HEK293 (cell line): ENCODE data around the gene TENT4B.

Experiments
- CTCF ChIA-PET: fragments of 350-600 bp; formaldehyde crosslinking; extraction: SDS; loops from one replicate; lab custom pipeline; 2021; ENCODE audit warnings: antibody characterized with exemption; lab: Yijun Ruan, JAX
- POLR2A ChIA-PET: fragments of 300-600 bp; formaldehyde crosslinking; extraction: SDS; loops from one replicate; lab custom pipeline; 2020; ENCODE audit warnings: antibody characterized with exemption, inconsistent platforms; lab: Yijun Ruan, JAX
- H3K27ac ChIP-seq: fragments of 200-500 bp; sonication (Bioruptor generic); 2 replicates; pipeline ENCODE4 v1.5.1; 2014; ENCODE audit warnings: low read depth, low read length, control low read depth, inconsistent platforms; ENCODE audit errors: extremely low read depth
- H3K36me3 ChIP-seq, 2 experiments: fragments of 200-500 bp in 1 of 2; sonication (Bioruptor generic) in 1 of 2; 1 replicate in 1 of 2; 2 replicates in 1 of 2; pipeline ENCODE4 v1.5.1; 2014 to 2017; ENCODE audit warnings: inconsistent platforms in 2 of 2, low read length in 2 of 2; ENCODE audit not compliant: control insufficient read depth in 2 of 2, insufficient read depth in 1 of 2
- H3K4me1 ChIP-seq: fragments of 200-500 bp; sonication (Bioruptor generic); 2 replicates; pipeline ENCODE4 v1.5.1; 2014; ENCODE audit warnings: mild to moderate bottlenecking, low read length, inconsistent platforms; ENCODE audit not compliant: control insufficient read depth, insufficient read depth
- H3K4me3 ChIP-seq: 2 replicates; pipeline ENCODE4 v1.5.1; 2011; ENCODE audit warnings: low read depth, mild to moderate bottlenecking, control low read depth, low read length, moderate library complexity
- H3K9me3 ChIP-seq: fragments of 200-500 bp; sonication (Bioruptor generic); 2 replicates; pipeline ENCODE4 v1.5.1; 2014; ENCODE audit warnings: low read depth, low read length, inconsistent platforms; ENCODE audit not compliant: control insufficient read depth, insufficient read depth
- EGR2 ChIP-seq: fragments of 450-650 bp; formaldehyde crosslinking; IDR thresholded peaks from 2 replicates; pipeline ENCODE4 v1.5.1; 2016; ENCODE audit warnings: low read depth, missing biosample characterization, missing genetic modification characterization
- GLIS1 ChIP-seq: fragments of 450-650 bp; formaldehyde crosslinking; IDR thresholded peaks from 2 replicates; pipeline ENCODE4 v1.5.1; 2016; ENCODE audit warnings: missing biosample characterization, missing genetic modification characterization
- PBX3 ChIP-seq: sonication (generic); formaldehyde crosslinking; IDR thresholded peaks from 2 replicates; pipeline ENCODE4 v1.8.1; 2022; ENCODE audit warnings: mild to moderate bottlenecking, moderate library complexity, missing genetic modification reagents
- REST ChIP-seq: fragments of 450-650 bp; formaldehyde crosslinking; IDR thresholded peaks from 2 replicates; pipeline ENCODE4 v1.5.1; 2016; ENCODE audit warnings: missing biosample characterization, missing genetic modification characterization
- SCRT1 ChIP-seq: fragments of 450-650 bp; formaldehyde crosslinking; IDR thresholded peaks from 2 replicates; pipeline ENCODE4 v1.5.1; 2016; ENCODE audit warnings: missing biosample characterization, missing genetic modification characterization, borderline replicate concordance
- ZFP41 ChIP-seq: fragments of 450-650 bp; formaldehyde crosslinking; IDR thresholded peaks from 2 replicates; pipeline ENCODE4 v1.5.1; 2016; ENCODE audit warnings: missing biosample characterization, missing genetic modification characterization, borderline replicate concordance
- ZNF239 ChIP-seq: fragments of 450-650 bp; formaldehyde crosslinking; IDR thresholded peaks from 2 replicates; pipeline ENCODE4 v1.5.1; 2016; ENCODE audit warnings: missing biosample characterization, missing genetic modification characterization
- ZNF335 ChIP-seq: fragments of 450-650 bp; formaldehyde crosslinking; conservative IDR thresholded peaks from 2 replicates; pipeline ENCODE4 v1.5.1; 2016; ENCODE audit warnings: missing biosample characterization, missing genetic modification characterization
- ZNF37A ChIP-seq: fragments of 450-650 bp; IDR thresholded peaks from 2 replicates; pipeline ENCODE4 v1.5.1; 2018; ENCODE audit warnings: missing biosample characterization, missing genetic modification characterization
- ZNF423 ChIP-seq: fragments of 450-650 bp; formaldehyde crosslinking; IDR thresholded peaks from 2 replicates; pipeline ENCODE4 v1.5.1; 2016; ENCODE audit warnings: missing biosample characterization, missing genetic modification characterization
- ZNF48 ChIP-seq: fragments of 450-650 bp; formaldehyde crosslinking; IDR thresholded peaks from 2 replicates; pipeline ENCODE4 v1.5.1; 2016; ENCODE audit warnings: missing biosample characterization, missing genetic modification characterization
- ZNF521 ChIP-seq: fragments of 450-650 bp; formaldehyde crosslinking; IDR thresholded peaks from 2 replicates; pipeline ENCODE4 v1.5.1; 2017; ENCODE audit warnings: missing biosample characterization, mild to moderate bottlenecking, missing genetic modification characterization
- ZNF623 ChIP-seq: fragments of 450-650 bp; formaldehyde crosslinking; IDR thresholded peaks from 2 replicates; pipeline ENCODE4 v1.5.1; 2016; ENCODE audit warnings: missing biosample characterization, missing genetic modification characterization
- ZNF658 ChIP-seq: fragments of 450-650 bp; formaldehyde crosslinking; IDR thresholded peaks from 2 replicates; pipeline ENCODE4; 2016; ENCODE audit warnings: missing biosample characterization, missing genetic modification characterization
- ZNF692 ChIP-seq: fragments of 450-650 bp; formaldehyde crosslinking; IDR thresholded peaks from 2 replicates; pipeline ENCODE4 v1.5.1; 2016; ENCODE audit warnings: missing biosample characterization, missing genetic modification characterization
- TF ChIP-seq, protein P1 (sequence below): fragments of 450-650 bp; formaldehyde crosslinking; IDR thresholded peaks from 2 replicates; pipeline ENCODE4 v1.5.1; 2016; ENCODE audit warnings: missing biosample characterization, missing genetic modification characterization, borderline replicate concordance

The TENT4B gene

DNA sequence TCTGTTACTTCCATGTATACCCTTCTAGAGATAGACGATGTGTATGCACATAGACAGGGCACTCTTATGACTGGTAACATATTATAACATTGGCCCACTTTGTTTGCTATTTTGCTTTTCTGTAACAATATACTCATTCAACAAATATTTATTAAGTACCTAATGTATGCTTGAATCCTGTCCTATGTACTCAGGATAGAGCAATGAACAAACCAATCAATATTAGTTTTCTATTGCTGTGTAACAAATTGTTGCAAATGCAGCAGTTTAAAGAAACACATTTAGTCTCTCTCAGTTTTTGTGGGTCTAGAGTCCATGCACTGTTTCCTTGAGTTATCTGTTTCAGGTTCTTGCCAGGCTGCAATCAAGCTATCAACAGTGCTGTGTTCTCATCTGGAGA lies 29.7 kb upstream of the TENT4B start:
- Histone ChIP-seq H3K4me3 (no peak overlapping the region), H3K9me3 (no peaks in the 10 kb centered on the region), H3K4me1 (no peaks in the 10 kb centered on the region), H3K36me3 (no peaks in the 10 kb centered on the region), H3K27ac (no peak overlapping the region)
- CTCF ChIA-PET = no interaction called here
- POLR2A ChIA-PET = interaction anchor here (1.0 kb wide), 1 partner anchor 24 kb away, joined by 3 read pairs; no protein-coding TSS in a partner anchor
- TF ChIP-seq ZNF521 (tag by site-specific recombination) = no peak
- TF ChIP-seq ZNF335 (tag by site-specific recombination) = no peak
- no peak for TF ChIP-seq EGR2 (tag by site-specific recombination)
- TF ChIP-seq ZFP41 (tag by site-specific recombination) = no peak
- TF ChIP-seq PBX3 (CRISPR knock-in tag) = no peak
- no peak for TF ChIP-seq ZNF623
- TF ChIP-seq REST (tag by site-specific recombination) = no peak
- TF ChIP-seq ZNF692 (tag by site-specific recombination) = no peak
- TF ChIP-seq GLIS1 (tag by site-specific recombination) = no peak
- TF ChIP-seq ZNF423 = no peak
- TF ChIP-seq ZNF37A (tag by site-specific recombination) = no peak
- TF ChIP-seq ZNF658 (tag by site-specific recombination) = no peak
- no peak for TF ChIP-seq ZNF48 (tag by site-specific recombination)
- TF ChIP-seq ZNF239 (tag by site-specific recombination) = no peak
- no peak for TF ChIP-seq SCRT1 (tag by site-specific recombination)
- TF ChIP-seq, protein P1, sequence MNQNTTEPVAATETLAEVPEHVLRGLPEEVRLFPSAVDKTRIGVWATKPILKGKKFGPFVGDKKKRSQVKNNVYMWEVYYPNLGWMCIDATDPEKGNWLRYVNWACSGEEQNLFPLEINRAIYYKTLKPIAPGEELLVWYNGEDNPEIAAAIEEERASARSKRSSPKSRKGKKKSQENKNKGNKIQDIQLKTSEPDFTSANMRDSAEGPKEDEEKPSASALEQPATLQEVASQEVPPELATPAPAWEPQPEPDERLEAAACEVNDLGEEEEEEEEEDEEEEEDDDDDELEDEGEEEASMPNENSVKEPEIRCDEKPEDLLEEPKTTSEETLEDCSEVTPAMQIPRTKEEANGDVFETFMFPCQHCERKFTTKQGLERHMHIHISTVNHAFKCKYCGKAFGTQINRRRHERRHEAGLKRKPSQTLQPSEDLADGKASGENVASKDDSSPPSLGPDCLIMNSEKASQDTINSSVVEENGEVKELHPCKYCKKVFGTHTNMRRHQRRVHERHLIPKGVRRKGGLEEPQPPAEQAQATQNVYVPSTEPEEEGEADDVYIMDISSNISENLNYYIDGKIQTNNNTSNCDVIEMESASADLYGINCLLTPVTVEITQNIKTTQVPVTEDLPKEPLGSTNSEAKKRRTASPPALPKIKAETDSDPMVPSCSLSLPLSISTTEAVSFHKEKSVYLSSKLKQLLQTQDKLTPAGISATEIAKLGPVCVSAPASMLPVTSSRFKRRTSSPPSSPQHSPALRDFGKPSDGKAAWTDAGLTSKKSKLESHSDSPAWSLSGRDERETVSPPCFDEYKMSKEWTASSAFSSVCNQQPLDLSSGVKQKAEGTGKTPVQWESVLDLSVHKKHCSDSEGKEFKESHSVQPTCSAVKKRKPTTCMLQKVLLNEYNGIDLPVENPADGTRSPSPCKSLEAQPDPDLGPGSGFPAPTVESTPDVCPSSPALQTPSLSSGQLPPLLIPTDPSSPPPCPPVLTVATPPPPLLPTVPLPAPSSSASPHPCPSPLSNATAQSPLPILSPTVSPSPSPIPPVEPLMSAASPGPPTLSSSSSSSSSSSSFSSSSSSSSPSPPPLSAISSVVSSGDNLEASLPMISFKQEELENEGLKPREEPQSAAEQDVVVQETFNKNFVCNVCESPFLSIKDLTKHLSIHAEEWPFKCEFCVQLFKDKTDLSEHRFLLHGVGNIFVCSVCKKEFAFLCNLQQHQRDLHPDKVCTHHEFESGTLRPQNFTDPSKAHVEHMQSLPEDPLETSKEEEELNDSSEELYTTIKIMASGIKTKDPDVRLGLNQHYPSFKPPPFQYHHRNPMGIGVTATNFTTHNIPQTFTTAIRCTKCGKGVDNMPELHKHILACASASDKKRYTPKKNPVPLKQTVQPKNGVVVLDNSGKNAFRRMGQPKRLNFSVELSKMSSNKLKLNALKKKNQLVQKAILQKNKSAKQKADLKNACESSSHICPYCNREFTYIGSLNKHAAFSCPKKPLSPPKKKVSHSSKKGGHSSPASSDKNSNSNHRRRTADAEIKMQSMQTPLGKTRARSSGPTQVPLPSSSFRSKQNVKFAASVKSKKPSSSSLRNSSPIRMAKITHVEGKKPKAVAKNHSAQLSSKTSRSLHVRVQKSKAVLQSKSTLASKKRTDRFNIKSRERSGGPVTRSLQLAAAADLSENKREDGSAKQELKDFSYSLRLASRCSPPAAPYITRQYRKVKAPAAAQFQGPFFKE = no peak
